Right renal pelvis (tissue), 4 donors: ENCODE results near the gene TDRD12. TPM values are rescaled to one million over a fixed set of nuclear protein-coding genes. Genes with fewer than 3 reads are reported as not detected.
"Not testable (repeated sequence)": the region's sequence is repeated elsewhere in the genome, so short reads cannot be mapped to it uniquely, and the experiment has no call there.

ENCODE experiments used
- DNase-seq, 4 donors: peaks; one replicate each; pipeline ENCODE4 v3.0.0-alpha.2; 2013; ENCODE audit warnings: low read depth in 4 of 4, low spot score in 3 of 4, missing footprints in 1 of 4
- polyA plus RNA-seq, 4 donors: library from polyadenylated mRNA; unstranded; fragments of 120-200 nt; gene quantifications; one replicate each; pipeline ENCODE4 v1.2.1, GENCODE V29; 2013; ENCODE audit not compliant: insufficient read length in 4 of 4

TDRD12 gene
- polyA plus RNA-seq, 4 donors = 0.14 to 0.81 (median 0.29) TPM

DNA sequence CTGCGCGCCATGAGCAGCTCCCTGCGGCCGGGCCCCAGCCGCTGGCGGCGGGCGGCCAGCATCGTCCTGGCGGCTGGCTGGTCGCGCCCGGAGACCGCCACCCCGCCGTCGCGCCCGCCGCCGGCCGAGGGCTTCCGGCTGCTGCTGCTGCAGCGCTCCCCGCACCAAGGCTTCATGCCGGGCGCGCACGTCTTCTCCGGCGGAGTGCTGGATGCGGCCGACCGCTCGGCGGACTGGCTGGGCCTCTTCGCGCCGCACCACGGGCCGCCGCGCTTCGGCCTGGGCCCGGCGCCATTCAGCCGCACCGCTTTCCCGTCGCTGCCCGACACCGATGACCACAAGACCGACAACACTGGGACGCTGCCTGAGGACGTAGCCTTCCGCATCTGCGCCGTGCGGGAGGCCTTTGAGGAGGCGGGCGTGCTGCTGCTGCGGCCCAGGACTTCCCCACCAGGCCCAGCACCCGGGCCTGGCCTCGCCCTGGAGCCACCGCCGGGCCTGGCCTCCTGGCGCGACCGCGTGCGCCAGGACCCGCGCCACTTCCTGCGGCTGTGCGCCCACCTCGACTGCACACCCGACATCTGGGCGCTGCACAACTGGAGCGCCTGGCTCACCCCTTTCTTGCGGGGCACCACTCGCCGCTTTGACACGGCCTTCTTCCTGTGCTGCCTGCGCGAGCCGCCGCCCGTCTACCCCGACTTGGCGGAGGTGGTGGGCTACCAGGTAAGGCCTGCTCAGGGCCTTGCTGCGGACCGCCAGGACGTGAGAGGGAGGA lies 27.4 kb upstream of the TDRD12 start:
- DNase-seq = no peak

- no peak for DNase-seq
Measured at GRCh38 chr19:32692727-32693061, 26.9 kb upstream of the TDRD12 start.

GRCh38 chr19:32693151-32694108 lies 26.1 kb upstream of the TDRD12 start:
- DNase-seq = not testable (repeated sequence)

- not testable (repeated sequence) for DNase-seq
Measured at GRCh38 chr19:32694316-32694715, 25.3 kb upstream of the TDRD12 start.

DNA sequence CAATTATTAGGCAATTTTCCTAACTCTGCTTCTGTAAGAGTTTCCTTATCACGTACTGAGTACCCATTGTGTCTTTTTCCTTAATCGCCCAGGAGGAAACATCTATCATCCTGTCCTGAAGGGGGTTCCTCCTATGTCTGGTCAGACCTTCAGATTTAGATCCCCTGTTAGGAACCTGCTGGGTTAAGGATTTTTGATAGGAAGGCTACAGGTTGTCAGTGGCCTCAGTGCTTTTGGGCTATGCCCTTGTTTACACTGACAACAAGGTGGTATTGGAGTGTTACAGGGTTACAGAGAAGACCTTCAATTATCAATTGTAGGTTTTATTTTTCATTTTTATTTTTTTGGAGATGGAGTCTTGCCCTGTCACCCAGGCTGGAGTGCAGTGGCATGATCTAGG lies 24.7 kb upstream of the TDRD12 start:
- DNase-seq = not testable (repeated sequence)

GRCh38 chr19:32695506-32695905 lies 24.1 kb upstream of the TDRD12 start:
- DNase-seq = not testable (repeated sequence)

- DNase-seq = not testable (repeated sequence)
Measured at GRCh38 chr19:32696771-32697170, 22.8 kb upstream of the TDRD12 start.

DNA sequence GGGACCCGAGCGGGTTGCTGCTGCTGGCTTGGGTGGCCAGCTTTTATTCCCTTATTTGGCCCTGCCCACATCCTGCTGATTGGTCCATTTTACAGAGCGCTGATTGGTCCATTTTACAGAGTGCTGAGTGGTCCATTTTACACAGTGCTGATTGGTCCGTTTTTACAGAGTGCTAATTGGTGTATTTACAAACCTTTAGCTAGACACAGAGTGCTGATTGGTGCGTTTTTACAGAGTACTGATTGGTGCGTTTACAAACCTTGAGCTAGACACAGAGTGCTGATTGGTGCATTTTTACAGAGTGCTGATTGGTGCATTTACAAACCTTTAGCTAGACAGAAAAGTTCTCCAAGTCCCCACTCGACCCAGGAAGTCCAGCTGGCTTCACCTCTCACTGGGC lies 19.4 kb upstream of the TDRD12 start:
- not testable (repeated sequence) for DNase-seq

- DNase-seq = no peak
Measured at GRCh38 chr19:32702010-32702409, 17.6 kb upstream of the TDRD12 start.

- DNase-seq = not testable (repeated sequence)
Measured at GRCh38 chr19:32704006-32704405, 15.6 kb upstream of the TDRD12 start.

- DNase-seq = no peak
Measured at GRCh38 chr19:32708457-32708856, 11.1 kb upstream of the TDRD12 start.

- DNase-seq = no peak
Measured at GRCh38 chr19:32709032-32709431, 10.5 kb upstream of the TDRD12 start.

- no peak for DNase-seq
Measured at GRCh38 chr19:32711747-32712146, 7.8 kb upstream of the TDRD12 start.

GRCh38 chr19:32716203-32716602 lies 3.4 kb upstream of the TDRD12 start:
- not testable (repeated sequence) for DNase-seq

DNA sequence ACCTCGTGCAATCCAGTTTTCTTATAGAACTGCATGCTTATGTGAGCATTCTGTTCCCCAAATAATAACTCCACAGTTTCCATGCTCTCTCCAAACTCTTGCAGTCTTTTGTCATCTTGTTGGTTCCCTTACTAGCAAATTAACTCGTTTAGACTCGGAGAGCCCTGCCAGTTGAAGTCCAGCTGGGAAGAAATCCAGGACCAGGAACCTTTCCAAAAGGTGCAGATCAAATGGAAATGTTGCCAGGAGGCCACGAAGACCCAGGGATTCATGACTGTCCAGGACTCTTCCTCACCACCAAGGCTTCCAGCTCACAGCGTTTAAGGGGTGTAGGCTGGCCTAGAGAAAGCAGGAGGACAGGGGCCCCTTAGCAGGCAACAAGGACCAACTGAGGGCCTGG lies 2.1 kb upstream of the TDRD12 start:
- DNase-seq = no peak

- no peak for DNase-seq
Measured at GRCh38 chr19:32718286-32718685, 1.3 kb upstream of the TDRD12 start.

DNA sequence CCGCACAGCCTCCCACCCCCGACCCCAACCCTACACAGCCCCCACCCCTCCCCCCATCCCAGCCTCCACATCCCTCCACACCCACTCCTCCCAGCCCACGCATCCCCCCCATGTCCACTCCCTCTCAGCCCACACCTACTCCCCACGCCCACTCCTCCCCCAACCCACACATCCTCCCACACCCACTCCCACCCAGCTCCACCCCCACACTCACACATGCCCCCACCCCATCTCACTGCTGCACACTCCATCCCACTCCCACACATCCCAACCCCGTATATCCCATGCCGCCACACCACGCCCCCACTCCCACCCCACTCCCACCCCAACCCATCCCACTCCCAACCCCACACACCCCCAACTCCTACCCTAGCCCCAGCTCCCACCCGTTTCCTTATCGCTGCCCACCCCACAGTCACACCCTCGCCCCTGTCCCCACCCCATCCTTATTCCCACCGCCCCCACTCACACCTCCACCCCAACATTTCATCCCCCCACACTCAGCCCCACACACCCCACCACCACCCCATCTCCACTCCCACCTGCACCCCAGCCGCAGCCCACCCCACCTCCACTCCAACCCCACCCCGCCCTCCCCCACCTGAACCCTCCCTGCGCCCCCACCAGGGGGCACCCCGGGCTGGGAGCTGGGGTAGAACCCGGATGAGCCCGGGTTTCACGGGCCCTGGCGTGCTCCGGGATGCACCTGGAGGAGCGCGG lies 809 bp downstream of the TDRD12 start:
- no peak for DNase-seq

DNA sequence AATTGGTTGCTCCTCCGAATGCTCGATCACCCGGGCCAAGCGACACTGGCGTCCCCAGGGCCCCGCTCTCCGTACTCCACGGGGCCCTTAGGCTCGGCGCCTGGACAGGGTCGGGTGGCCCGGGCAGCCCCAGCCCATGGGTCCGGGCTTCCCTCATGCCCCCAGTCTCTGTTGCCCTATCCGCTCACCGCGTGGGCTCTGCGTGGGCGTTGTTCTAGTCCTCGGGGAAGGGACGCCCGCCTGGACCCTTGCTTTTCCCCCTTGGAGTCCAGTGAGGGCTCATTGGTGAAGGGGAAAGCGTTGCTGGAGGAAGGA lies 1.3 kb downstream of the TDRD12 start:
- DNase-seq = no peak

GRCh38 chr19:32735936-32736335 lies 16.4 kb downstream of the TDRD12 start:
- DNase-seq = no peak

GRCh38 chr19:32743021-32743420 lies 23.5 kb downstream of the TDRD12 start:
- no peak for DNase-seq

- no peak for DNase-seq
Measured at GRCh38 chr19:32743447-32743846, 23.9 kb downstream of the TDRD12 start.
